ENCODE data around the gene HOXB8. TPM values are rescaled to one million over a fixed set of nuclear protein-coding genes. Genes with fewer than 3 reads are reported as not detected.
A peak's percentile ranks its signal among the peaks of the same experiment; 100 is the strongest.

HOXB8 gene
- total and polyA plus RNA-seq, 3 experiments from 2014 or later: not detected

GRCh38 chr17:48589831-48590606, 25.1 kb downstream of the HOXB8 start, which contains the start of gene HOXB3:
Gene HOXB3 (minus strand): TSS chr17:48590241. CDS start chr17:48552474, 37,767 bp downstream.
- ChIA-PET POLR2A (no interaction called here), CTCF (interaction anchor here (1.0 to 1.8 kb wide), 7 partner anchors 11 to 256 kb away, joined by 3 to 12 read pairs (median 4); no protein-coding TSS in a partner anchor)
- Mint-ChIP-seq H3K36me3 (peaks cover 0 to 3% (median 0%) of the 10 kb centered on the region in 3 donors), H3K4me3 (peak within 1 kb of the TSS in 2 of 7 donors; percentile 64 to 72), H3K9me3 (no peaks in the 10 kb centered on the region), H3K4me1 (peaks cover 31 to 35% (median 33%) of the 10 kb centered on the region in 3 donors), H3K27me3 (peaks cover 56 to 73% of the 10 kb centered on the region in 2 donors), H3K27ac (no peak within 1 kb of the TSS)
- H3K36me3 ChIP-seq (ENCODE audit: insufficient read depth, low read length): no peaks in the 10 kb centered on the region
- no peak within 1 kb of the TSS for H3K4me3 ChIP-seq (ENCODE audit: low read length)
- H3K4me1 ChIP-seq (ENCODE audit: insufficient read depth, low read length): peaks cover 27% of the 10 kb centered on the region
- H3K27ac ChIP-seq (ENCODE audit: low read depth, low read length): no peak within 1 kb of the TSS
- no peaks in the 10 kb centered on the region for H3K9me3 ChIP-seq (ENCODE audit: low read length)
- no peak for DNase-seq
- H3K27me3 ChIP-seq (ENCODE audit: insufficient read depth, low read length, poor library complexity, severe bottlenecking): peaks cover 36% of the 10 kb centered on the region

DNA sequence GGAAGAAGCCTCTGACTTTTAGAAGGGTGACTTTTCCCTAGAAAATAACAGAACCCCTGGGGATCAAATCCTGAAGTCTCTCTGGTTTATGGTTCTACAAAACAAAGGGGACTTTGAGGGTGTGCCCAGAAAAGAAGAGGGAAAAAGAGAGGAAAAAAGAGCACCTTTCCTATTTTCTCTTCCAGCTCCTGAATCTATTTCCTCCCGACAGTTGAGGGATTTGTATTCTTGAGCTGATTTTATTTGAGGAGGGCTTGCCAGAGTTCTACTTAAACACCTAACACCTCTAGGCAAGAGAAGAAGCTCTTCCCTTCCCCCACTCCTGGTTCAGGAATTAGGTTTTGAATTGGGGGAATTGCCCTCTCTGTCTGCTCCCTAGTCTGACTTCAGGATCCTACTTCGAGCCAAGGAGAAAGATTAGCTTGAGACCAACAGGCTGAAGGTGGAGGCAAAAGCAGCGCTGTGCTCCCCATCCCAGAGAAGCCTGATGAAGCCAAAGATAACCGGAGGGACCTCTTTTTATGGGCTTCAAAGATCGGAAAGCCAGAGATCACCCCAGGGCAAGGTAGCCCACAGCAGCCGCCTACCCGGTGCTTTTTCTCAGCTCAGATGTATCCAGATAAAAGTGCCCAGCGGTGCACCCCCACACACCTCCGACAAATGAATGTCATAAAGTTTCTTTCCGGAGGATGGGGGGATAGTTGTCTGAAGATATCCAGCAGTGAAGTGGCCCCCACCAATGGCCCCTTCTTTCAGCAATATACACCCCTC, 25.8 kb downstream of the HOXB8 start:
- ChIA-PET CTCF (interaction anchor here (0.9 to 1.5 kb wide), 3 partner anchors 97 to 254 kb away, joined by 3 to 12 read pairs (median 3); no protein-coding TSS in a partner anchor), POLR2A (interaction anchor here (1.1 kb wide), 1 partner anchor 244 kb away, joined by 5 read pairs; no protein-coding TSS in a partner anchor)
- Mint-ChIP-seq H3K4me1 (peaks cover 33 to 40% (median 40%) of the 10 kb centered on the region in 3 donors), H3K27ac (no peak overlapping the region), H3K4me3 (peak overlapping the region in 1 of 7 donors; percentile 39), H3K36me3 (peaks cover 0 to 3% (median 0%) of the 10 kb centered on the region in 3 donors), H3K9me3 (no peaks in the 10 kb centered on the region), H3K27me3 (peaks cover 55 to 72% of the 10 kb centered on the region in 2 donors)
- no peak overlapping the region for H3K27ac ChIP-seq (ENCODE audit: low read depth, low read length)
- no peak for DNase-seq
- H3K27me3 ChIP-seq (ENCODE audit: insufficient read depth, low read length, poor library complexity, severe bottlenecking): peaks cover 28% of the 10 kb centered on the region
- no peaks in the 10 kb centered on the region for H3K9me3 ChIP-seq (ENCODE audit: low read length)
- no peaks in the 10 kb centered on the region for H3K36me3 ChIP-seq (ENCODE audit: insufficient read depth, low read length)
- H3K4me1 ChIP-seq (ENCODE audit: insufficient read depth, low read length): peaks cover 28% of the 10 kb centered on the region
- no peak overlapping the region for H3K4me3 ChIP-seq (ENCODE audit: low read length)

- H3K4me1 Mint-ChIP-seq: peaks cover 30 to 36% (median 33%) of the 10 kb centered on the region in 3 donors
These were observed 26.6 kb downstream of the HOXB8 start for GRCh38 chr17:48588528-48588927.

DNA sequence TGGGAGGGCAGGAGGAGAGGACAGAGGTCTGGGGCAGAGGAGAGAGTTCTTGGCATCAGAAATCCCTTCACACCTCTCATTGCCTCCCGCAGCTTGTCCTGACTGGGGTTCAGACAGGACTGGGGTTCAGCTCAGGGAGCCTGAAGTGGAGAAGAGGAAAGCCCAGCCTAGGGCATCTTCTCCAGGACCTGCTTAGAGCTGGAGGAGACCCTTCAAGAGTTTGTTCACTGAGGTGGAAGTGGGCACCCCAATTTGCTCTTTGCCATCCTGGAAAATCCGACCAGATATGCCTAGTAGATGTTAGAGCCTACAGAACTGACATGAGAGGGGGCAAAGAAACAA, 27.0 kb downstream of the HOXB8 start:
- Histone ChIP-seq H3K4me3 (ENCODE audit: low read length) (no peak overlapping the region), H3K4me1 (ENCODE audit: insufficient read depth, low read length) (peaks cover 23% of the 10 kb centered on the region), H3K36me3 (ENCODE audit: insufficient read depth, low read length) (no peaks in the 10 kb centered on the region), H3K27ac (ENCODE audit: low read depth, low read length) (no peak overlapping the region), H3K9me3 (ENCODE audit: low read length) (no peaks in the 10 kb centered on the region), H3K27me3 (ENCODE audit: insufficient read depth, low read length, poor library complexity, severe bottlenecking) (peaks cover 22% of the 10 kb centered on the region)
- H3K27me3 Mint-ChIP-seq: peaks cover 52 to 70% of the 10 kb centered on the region in 2 donors
- no peaks in the 10 kb centered on the region for H3K9me3 Mint-ChIP-seq
- no peak for DNase-seq
- CTCF ChIA-PET: interaction anchor here (1.0 to 1.6 kb wide), 6 partner anchors 25 to 280 kb away, joined by 3 to 12 read pairs (median 5); no protein-coding TSS in a partner anchor
- peaks cover 0 to 3% (median 0%) of the 10 kb centered on the region in 3 donors for H3K36me3 Mint-ChIP-seq
- H3K27ac Mint-ChIP-seq: no peak overlapping the region
- peak overlapping the region in 1 of 7 donors; percentile 92 for H3K4me3 Mint-ChIP-seq
- H3K4me1 Mint-ChIP-seq: peaks cover 26 to 31% (median 28%) of the 10 kb centered on the region in 3 donors
- POLR2A ChIA-PET: interaction anchor here (1.1 kb wide), 1 partner anchor 242 kb away, joined by 5 read pairs; no protein-coding TSS in a partner anchor

More at GRCh38 chr17:48588528-48588927, 26.6 kb downstream of the HOXB8 start:
- Histone ChIP-seq H3K4me1 (ENCODE audit: insufficient read depth, low read length) (peaks cover 28% of the 10 kb centered on the region), H3K4me3 (ENCODE audit: low read length) (no peak overlapping the region), H3K27ac (ENCODE audit: low read depth, low read length) (no peak overlapping the region), H3K36me3 (ENCODE audit: insufficient read depth, low read length) (no peaks in the 10 kb centered on the region), H3K9me3 (ENCODE audit: low read length) (no peaks in the 10 kb centered on the region), H3K27me3 (ENCODE audit: insufficient read depth, low read length, poor library complexity, severe bottlenecking) (peaks cover 25% of the 10 kb centered on the region)
- Mint-ChIP-seq H3K4me3 (no peak overlapping the region), H3K27me3 (peaks cover 53 to 72% of the 10 kb centered on the region in 2 donors), H3K36me3 (peaks cover 0 to 3% (median 0%) of the 10 kb centered on the region in 3 donors), H3K27ac (no peak overlapping the region), H3K9me3 (no peaks in the 10 kb centered on the region)
- CTCF ChIA-PET: interaction anchor here (0.9 to 1.6 kb wide), 4 partner anchors 24 to 253 kb away, joined by 3 to 12 read pairs (median 3); no protein-coding TSS in a partner anchor
- POLR2A ChIA-PET: interaction anchor here (1.1 kb wide), 1 partner anchor 243 kb away, joined by 5 read pairs; no protein-coding TSS in a partner anchor
- DNase-seq: no peak

DNA sequence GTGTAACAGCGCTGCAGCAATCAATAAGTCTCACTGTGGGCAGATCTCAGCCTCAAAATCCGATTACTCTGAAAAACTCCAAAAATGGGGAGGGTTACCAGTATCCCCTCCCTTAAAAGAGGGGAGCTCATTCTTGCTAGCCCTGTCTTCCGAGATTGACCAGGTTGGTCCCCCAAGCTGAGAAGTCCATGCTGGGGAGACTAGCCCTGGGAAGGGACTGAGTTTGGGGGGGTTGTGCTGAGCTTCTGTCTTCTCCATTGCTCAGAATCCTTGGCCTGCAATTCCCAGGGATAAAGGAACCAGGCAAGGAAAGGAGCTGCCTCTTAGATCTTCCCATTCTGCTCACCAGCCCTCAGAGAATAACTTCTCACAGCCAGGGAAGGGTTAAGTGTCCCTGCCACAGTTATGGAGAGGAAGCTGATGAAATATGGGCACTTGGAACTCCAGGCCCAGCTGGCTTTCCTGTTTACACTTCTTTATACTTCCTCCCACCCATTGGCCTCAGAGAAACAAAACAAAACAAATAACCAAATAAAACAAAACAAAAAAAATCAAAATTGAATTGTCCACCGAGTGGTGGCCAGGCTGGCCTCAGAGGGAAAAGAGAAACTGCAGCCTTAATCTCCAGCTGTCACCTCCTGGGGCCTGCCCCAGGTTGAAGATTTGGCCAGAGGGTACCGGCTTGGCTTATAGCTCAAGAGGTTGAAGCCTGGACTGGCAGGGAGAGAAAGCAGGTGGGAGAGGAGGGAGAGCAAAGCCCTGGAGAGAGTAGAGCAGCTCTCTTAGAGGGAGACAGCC, 27.6 kb downstream of the HOXB8 start:
- Mint-ChIP-seq H3K9me3 (no peaks in the 10 kb centered on the region), H3K27ac (no peak overlapping the region), H3K4me1 (peaks cover 21 to 28% (median 25%) of the 10 kb centered on the region in 3 donors), H3K36me3 (peaks cover 0 to 3% (median 0%) of the 10 kb centered on the region in 3 donors), H3K27me3 (peaks cover 51 to 70% of the 10 kb centered on the region in 2 donors), H3K4me3 (peak overlapping the region in 6 of 7 donors; percentile 9 to 92 (median 37))
- Histone ChIP-seq H3K9me3 (ENCODE audit: low read length) (no peaks in the 10 kb centered on the region), H3K36me3 (ENCODE audit: insufficient read depth, low read length) (no peaks in the 10 kb centered on the region), H3K27ac (ENCODE audit: low read depth, low read length) (no peak overlapping the region), H3K4me3 (ENCODE audit: low read length) (no peak overlapping the region), H3K27me3 (ENCODE audit: insufficient read depth, low read length, poor library complexity, severe bottlenecking) (peaks cover 24% of the 10 kb centered on the region), H3K4me1 (ENCODE audit: insufficient read depth, low read length) (peaks cover 18% of the 10 kb centered on the region)
- no peak for DNase-seq
- POLR2A ChIA-PET: interaction anchor here (0.5 to 0.7 kb wide), 2 partner anchors 28 to 490 kb away, joined by 3 read pairs; no protein-coding TSS in a partner anchor
- CTCF ChIA-PET: interaction anchor here (1.0 to 1.6 kb wide), 6 partner anchors 25 to 279 kb away, joined by 3 to 5 read pairs (median 4); no protein-coding TSS in a partner anchor

GRCh38 chr17:48586355-48587258, 28.5 kb downstream of the HOXB8 start:
- Histone ChIP-seq H3K9me3 (ENCODE audit: low read length) (no peaks in the 10 kb centered on the region), H3K27ac (ENCODE audit: low read depth, low read length) (no peak overlapping the region), H3K4me1 (ENCODE audit: insufficient read depth, low read length) (peaks cover 24% of the 10 kb centered on the region), H3K27me3 (ENCODE audit: insufficient read depth, low read length, poor library complexity, severe bottlenecking) (peaks cover 31% of the 10 kb centered on the region), H3K36me3 (ENCODE audit: insufficient read depth, low read length) (no peaks in the 10 kb centered on the region), H3K4me3 (ENCODE audit: low read length) (peak overlapping the region; percentile 85)
- Mint-ChIP-seq H3K27ac (peak overlapping the region in 3 of 8 donors; percentile 27 to 76 (median 32)), H3K27me3 (peaks cover 53 to 70% of the 10 kb centered on the region in 2 donors), H3K4me1 (peaks cover 25 to 31% (median 26%) of the 10 kb centered on the region in 3 donors), H3K4me3 (peak overlapping the region; percentile 90 to 100 (median 94)), H3K9me3 (no peaks in the 10 kb centered on the region), H3K36me3 (peaks cover 0 to 3% (median 0%) of the 10 kb centered on the region in 3 donors)
- peak in 2 of 5 donors; percentile 15 to 60 for DNase-seq
- CTCF ChIA-PET: interaction anchor here (1.0 to 1.6 kb wide), 5 partner anchors 94 to 279 kb away, joined by 3 to 5 read pairs (median 5); no protein-coding TSS in a partner anchor
- POLR2A ChIA-PET: interaction anchor here (0.5 to 0.7 kb wide), 2 partner anchors 29 to 489 kb away, joined by 3 read pairs; no protein-coding TSS in a partner anchor

Data from CD8-positive, alpha-beta memory T cell (primary cell).